ENCODE results near the gene DNAH17. TPM values are rescaled to one million over a fixed set of nuclear protein-coding genes. Genes with fewer than 3 reads are reported as not detected.

The DNAH17 gene
- polyA plus RNA-seq, 1 of the 3 experiments (the other 2 are of a cell fraction) = not detected

DNA sequence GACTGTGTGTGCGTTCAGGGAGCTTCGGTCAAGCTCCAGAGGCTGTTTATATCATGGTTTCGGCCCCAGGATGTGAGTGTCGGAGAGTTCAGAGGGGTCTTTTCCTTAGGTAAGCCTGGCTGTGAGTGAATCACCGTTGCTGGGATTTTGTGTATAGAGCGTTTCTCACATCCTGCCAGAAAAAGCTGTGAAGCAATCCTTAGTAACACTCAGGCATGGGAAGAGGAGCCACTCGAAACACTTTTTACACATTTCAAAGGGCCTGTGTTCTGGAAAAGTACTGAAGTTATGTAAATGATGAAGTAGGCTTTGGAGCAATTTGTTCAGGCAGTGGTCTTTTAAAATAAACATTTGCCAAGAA lies 198.1 kb downstream of the DNAH17 start:
- no peak overlapping the region for H2AFZ ChIP-seq (ENCODE audit: low read depth)
- POLR2A ChIA-PET = interaction anchor here (0.7 to 1.6 kb wide), 3 partner anchors 9 to 11 kb away, joined by 3 to 6 read pairs (median 4); no protein-coding TSS in a partner anchor
- DNase-seq = no peak

DNA sequence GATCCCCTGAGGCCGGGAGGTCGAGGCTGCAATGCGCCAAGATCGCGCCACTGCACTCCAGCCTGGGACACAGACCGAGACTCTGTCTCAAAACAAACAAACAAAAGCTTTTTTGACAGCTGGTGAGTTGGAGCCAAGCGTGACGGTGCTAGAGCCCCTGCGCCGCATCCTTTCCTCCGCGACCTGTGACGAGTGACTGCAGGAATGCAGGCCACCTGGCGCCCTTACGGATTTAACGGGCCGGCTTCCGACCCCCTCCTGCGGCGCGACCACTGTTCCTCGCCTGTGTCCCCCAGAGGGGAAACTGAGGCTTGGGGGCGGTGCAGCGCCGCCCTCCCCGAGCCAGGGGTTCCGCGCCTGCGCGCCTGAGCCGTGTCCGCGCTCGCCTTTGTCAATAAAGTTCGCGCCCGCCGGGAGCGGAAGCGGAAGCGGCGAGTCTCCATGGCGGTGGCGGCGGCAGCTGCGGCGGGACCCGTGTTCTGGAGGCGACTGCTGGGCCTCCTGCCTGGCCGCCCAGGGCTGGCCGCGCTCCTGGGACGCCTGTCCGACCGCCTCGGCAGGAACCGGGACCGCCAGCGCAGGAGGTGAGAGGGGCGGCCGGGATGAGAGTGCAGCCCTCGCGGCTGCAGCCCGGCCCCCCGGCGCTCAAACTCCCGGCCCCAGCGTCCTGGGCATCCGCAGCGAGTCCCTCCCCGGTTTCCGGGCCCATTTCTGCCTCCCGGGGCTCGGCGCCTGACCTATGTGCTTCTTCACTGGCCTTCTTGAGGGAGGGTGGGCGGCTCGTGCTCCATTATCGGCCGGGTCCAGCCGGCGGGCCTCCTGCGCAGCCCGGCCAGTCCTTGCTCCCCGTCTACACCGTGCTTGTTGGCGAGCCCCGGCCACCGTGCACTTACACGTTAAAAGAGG lies 198.7 kb downstream of the DNAH17 start, which contains the start of gene PGS1:
Gene PGS1, plus strand, starts transcription at position 425 of the 906 bp plus-strand sequence. Its CDS starts 17 bp downstream, at position 442.
- Histone ChIP-seq H3K9me3 (no peaks in the 10 kb centered on the region), H3F3A (replicated peaks; ENCODE audit: insufficient read depth) (peaks cover 52% of the 10 kb centered on the region), H3K36me3 (replicated peaks in 1 of 2; ENCODE audit: control insufficient read depth in 1 of 2, insufficient read depth in 2 of 2, low read length in 1 of 2) (peaks cover 3 to 9% of the 10 kb centered on the region in 2 experiments), H4K20me1 (ENCODE audit: insufficient read depth) (peaks cover 36% of the 10 kb centered on the region), H3K4me2 (peak within 1 kb of the TSS; percentile 85), H3K9me2 (no peaks in the 10 kb centered on the region), H3K4me1 (ENCODE audit: control insufficient read depth in 1 of 2, insufficient read depth in 2 of 2, low read depth in 1 of 2, low read length in 1 of 2) (peaks cover 16 to 57% of the 10 kb centered on the region in 2 experiments), H3K4me3 (ENCODE audit: low read depth in 2 of 2, low read length in 1 of 2) (peak within 1 kb of the TSS; percentile 87 to 88), H3K9ac (peak within 1 kb of the TSS; percentile 89), H2AFZ (ENCODE audit: low read depth) (peak within 1 kb of the TSS; percentile 99), H3K79me2 (ENCODE audit: insufficient read depth) (peaks cover 56% of the 10 kb centered on the region), H3K27ac (ENCODE audit: low read depth in 2 of 2, low read length in 1 of 2) (peak within 1 kb of the TSS; percentile 64 to 81), H3K27me3 (ENCODE audit: insufficient read depth) (no peaks in the 10 kb centered on the region)
- POLR2A ChIA-PET = interaction anchor here (0.7 to 1.6 kb wide), 3 partner anchors 9 to 12 kb away, joined by 3 to 6 read pairs (median 4); no protein-coding TSS in a partner anchor
- CTCF ChIA-PET = interaction anchor here (1.0 to 12.5 kb wide), 6 partner anchors 9 to 128 kb away, joined by 3 to 175 read pairs (median 8); partner anchors contain the start of gene SOCS3
- peak; percentile 97 for DNase-seq
- WGBS (ENCODE audit: low lambda C conversion rate) = 4% methylated on average over 47 of the region's 89 CpGs
- TF ChIP-seq, protein P1, sequence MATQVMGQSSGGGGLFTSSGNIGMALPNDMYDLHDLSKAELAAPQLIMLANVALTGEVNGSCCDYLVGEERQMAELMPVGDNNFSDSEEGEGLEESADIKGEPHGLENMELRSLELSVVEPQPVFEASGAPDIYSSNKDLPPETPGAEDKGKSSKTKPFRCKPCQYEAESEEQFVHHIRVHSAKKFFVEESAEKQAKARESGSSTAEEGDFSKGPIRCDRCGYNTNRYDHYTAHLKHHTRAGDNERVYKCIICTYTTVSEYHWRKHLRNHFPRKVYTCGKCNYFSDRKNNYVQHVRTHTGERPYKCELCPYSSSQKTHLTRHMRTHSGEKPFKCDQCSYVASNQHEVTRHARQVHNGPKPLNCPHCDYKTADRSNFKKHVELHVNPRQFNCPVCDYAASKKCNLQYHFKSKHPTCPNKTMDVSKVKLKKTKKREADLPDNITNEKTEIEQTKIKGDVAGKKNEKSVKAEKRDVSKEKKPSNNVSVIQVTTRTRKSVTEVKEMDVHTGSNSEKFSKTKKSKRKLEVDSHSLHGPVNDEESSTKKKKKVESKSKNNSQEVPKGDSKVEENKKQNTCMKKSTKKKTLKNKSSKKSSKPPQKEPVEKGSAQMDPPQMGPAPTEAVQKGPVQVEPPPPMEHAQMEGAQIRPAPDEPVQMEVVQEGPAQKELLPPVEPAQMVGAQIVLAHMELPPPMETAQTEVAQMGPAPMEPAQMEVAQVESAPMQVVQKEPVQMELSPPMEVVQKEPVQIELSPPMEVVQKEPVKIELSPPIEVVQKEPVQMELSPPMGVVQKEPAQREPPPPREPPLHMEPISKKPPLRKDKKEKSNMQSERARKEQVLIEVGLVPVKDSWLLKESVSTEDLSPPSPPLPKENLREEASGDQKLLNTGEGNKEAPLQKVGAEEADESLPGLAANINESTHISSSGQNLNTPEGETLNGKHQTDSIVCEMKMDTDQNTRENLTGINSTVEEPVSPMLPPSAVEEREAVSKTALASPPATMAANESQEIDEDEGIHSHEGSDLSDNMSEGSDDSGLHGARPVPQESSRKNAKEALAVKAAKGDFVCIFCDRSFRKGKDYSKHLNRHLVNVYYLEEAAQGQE (IDR thresholded peaks at IDR 0.05; ENCODE audit: low read depth, low read length) = peak; percentile 67
- TF ChIP-seq ELF1 (IDR thresholded peaks at IDR 0.05) (peak; percentile 98), POLR2AphosphoS5 (IDR thresholded peaks at IDR 0.05; ENCODE audit: low read depth, low read length) (peak; percentile 95), NRF1 (IDR thresholded peaks at IDR 0.05; ENCODE audit: low read depth, low read length) (peak; percentile 84), FOXM1 (IDR thresholded peaks at IDR 0.05; ENCODE audit: low read depth) (no peak), GABPA (IDR thresholded peaks at IDR 0.05; ENCODE audit: low read depth) (peak; percentile 96), EP300 (IDR thresholded peaks at IDR 0.05; ENCODE audit: borderline replicate concordance in 1 of 2, low read depth in 1 of 2, low read length in 1 of 2) (peak in 1 of 2 experiments; percentile 83; a peak in 1 of 4 replicates)
- TF ChIP-seq, protein P2, sequence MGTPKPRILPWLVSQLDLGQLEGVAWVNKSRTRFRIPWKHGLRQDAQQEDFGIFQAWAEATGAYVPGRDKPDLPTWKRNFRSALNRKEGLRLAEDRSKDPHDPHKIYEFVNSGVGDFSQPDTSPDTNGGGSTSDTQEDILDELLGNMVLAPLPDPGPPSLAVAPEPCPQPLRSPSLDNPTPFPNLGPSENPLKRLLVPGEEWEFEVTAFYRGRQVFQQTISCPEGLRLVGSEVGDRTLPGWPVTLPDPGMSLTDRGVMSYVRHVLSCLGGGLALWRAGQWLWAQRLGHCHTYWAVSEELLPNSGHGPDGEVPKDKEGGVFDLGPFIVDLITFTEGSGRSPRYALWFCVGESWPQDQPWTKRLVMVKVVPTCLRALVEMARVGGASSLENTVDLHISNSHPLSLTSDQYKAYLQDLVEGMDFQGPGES (IDR thresholded peaks at IDR 0.05; ENCODE audit: low read depth, low read length) = no peak

More for the DNA sequence above, 198.1 kb downstream of the DNAH17 start:
- Histone ChIP-seq H3K9me3 (no peaks in the 10 kb centered on the region), H3K27me3 (ENCODE audit: insufficient read depth) (no peaks in the 10 kb centered on the region), H3K9me2 (no peaks in the 10 kb centered on the region), H3K4me2 (peak overlapping the region; percentile 85), H3K4me1 (ENCODE audit: control insufficient read depth in 1 of 2, insufficient read depth in 2 of 2, low read depth in 1 of 2, low read length in 1 of 2) (peaks cover 16 to 58% of the 10 kb centered on the region in 2 experiments), H3K9ac (peak overlapping the region; percentile 89), H3K4me3 (ENCODE audit: low read depth in 2 of 2, low read length in 1 of 2) (peak overlapping the region; percentile 87 to 88), H3K27ac (ENCODE audit: low read depth in 2 of 2, low read length in 1 of 2) (peak overlapping the region; percentile 64 to 81), H3K36me3 (replicated peaks in 1 of 2; ENCODE audit: control insufficient read depth in 1 of 2, insufficient read depth in 2 of 2, low read length in 1 of 2) (peaks cover 3 to 9% of the 10 kb centered on the region in 2 experiments), H3F3A (replicated peaks; ENCODE audit: insufficient read depth) (peaks cover 54% of the 10 kb centered on the region), H3K79me2 (ENCODE audit: insufficient read depth) (peaks cover 62% of the 10 kb centered on the region), H4K20me1 (ENCODE audit: insufficient read depth) (peaks cover 42% of the 10 kb centered on the region)
- TF ChIP-seq RAD21 (IDR thresholded peaks at IDR 0.05; ENCODE audit: low read length) = no peak
- peak; percentile 18; the same call in 1 of the 2 replicates for TF ChIP-seq TAF1 (IDR thresholded peaks at IDR 0.05; ENCODE audit: borderline replicate concordance, low read depth, low read length)
- no peak for TF ChIP-seq TEAD4 (IDR thresholded peaks at IDR 0.05; ENCODE audit: borderline replicate concordance, insufficient read depth)
- TF ChIP-seq GABPA (IDR thresholded peaks at IDR 0.05; ENCODE audit: low read depth) = no peak
- TF ChIP-seq EP300 (IDR thresholded peaks at IDR 0.05; ENCODE audit: borderline replicate concordance in 1 of 2, low read depth in 1 of 2, low read length in 1 of 2) = no peak
- TF ChIP-seq, protein P1 (IDR thresholded peaks at IDR 0.05; ENCODE audit: low read depth, low read length) = no peak
- no peak for TF ChIP-seq RXRA (IDR thresholded peaks at IDR 0.05; ENCODE audit: borderline replicate concordance, low read depth)
- no peak for TF ChIP-seq RCOR1 (IDR thresholded peaks at IDR 0.05; ENCODE audit: low read length)
- peak; percentile 12; the same call in 1 of the 2 replicates for TF ChIP-seq FOSL2 (IDR thresholded peaks at IDR 0.05; ENCODE audit: borderline replicate concordance, low read depth)
- TF ChIP-seq MXI1 (IDR thresholded peaks at IDR 0.05; ENCODE audit: low read depth, low read length) = no peak
- no peak for TF ChIP-seq YY1 (IDR thresholded peaks at IDR 0.05; ENCODE audit: low read depth)
- no peak for TF ChIP-seq SIN3A (IDR thresholded peaks at IDR 0.05; ENCODE audit: borderline replicate concordance, low read depth, low read length)
- 3% methylated on average over 7 of the region's 7 CpGs for WGBS (ENCODE audit: low lambda C conversion rate)
- CTCF ChIA-PET = interaction anchor here (1.5 to 12.5 kb wide), 4 partner anchors 9 to 43 kb away, joined by 6 to 175 read pairs (median 14); partner anchors contain the start of gene SOCS3

Data from SK-N-SH (cell line).